ENCODE data around the gene PAX7. TPM values are rescaled to one million over a fixed set of nuclear protein-coding genes. Genes with fewer than 3 reads are reported as not detected.

PAX7 gene
- total and polyA plus RNA-seq, 2 donors (not counting 3 experiments of a cell fraction or from before 2014, with no cell fraction given): not detected

- dilution Hi-C loops (cut with MboI; ENCODE audit: extremely low pct_ligation_motif_present, low sequenced_read_pairs) (no loop called here), intact Hi-C loops (cut with micrococcal nuclease) (no loop called here)
- DNase-seq (ENCODE audit: low read depth, low spot score) (no peak), FAIRE-seq (no peak)
- no peaks in the 10 kb centered on the region for H3K27me3 ChIP-seq (ENCODE audit: control insufficient read depth in 2 of 2, insufficient read depth in 2 of 2, low read length in 2 of 2)
- TF ChIP-seq JUN (IDR thresholded peaks at IDR 0.05; ENCODE audit: borderline replicate concordance, insufficient read depth, insufficient read length, low read depth): no peak
- TF ChIP-seq CTCF (IDR thresholded peaks at IDR 0.05; ENCODE audit: extremely low read depth in 1 of 2, insufficient read depth in 1 of 2, low read depth in 1 of 2, low read length in 2 of 2): no peak
- TF ChIP-seq FOS (IDR thresholded peaks at IDR 0.05; ENCODE audit: borderline replicate concordance, insufficient read depth, low read length): no peak
- TF ChIP-seq MYC (IDR thresholded peaks at IDR 0.05; ENCODE audit: low read depth, low read length): no peak
- no peak for TF ChIP-seq MAX (IDR thresholded peaks at IDR 0.05; ENCODE audit: insufficient read depth, insufficient read length)
- no peak for TF ChIP-seq GATA2 (IDR thresholded peaks at IDR 0.05; ENCODE audit: insufficient read depth, insufficient read length, low read depth, low read length)
- TF ChIP-seq POLR2A (IDR thresholded peaks at IDR 0.05; ENCODE audit: low read depth, low read length): no peak
- no peak for TF ChIP-seq POLR2AphosphoS5 (IDR thresholded peaks at IDR 0.05; ENCODE audit: insufficient read depth, low read depth, low read length)
- no peak for TF ChIP-seq EZH2 (IDR thresholded peaks at IDR 0.05; ENCODE audit: borderline replicate concordance, low read depth, low read length, severe bottlenecking)
- BruUV-seq (replicated peaks): no TSS peak
- H3K9me3 ChIP-seq (replicated peaks; ENCODE audit: control insufficient read depth, insufficient read depth, low read length): no peaks in the 10 kb centered on the region
- no peaks in the 10 kb centered on the region for H3K4me1 ChIP-seq (ENCODE audit: control insufficient read depth, extremely low read depth, insufficient read depth, low read length)
- no peak overlapping the region for H2AFZ ChIP-seq (ENCODE audit: low read depth, low read length)
- H3K79me2 ChIP-seq (ENCODE audit: control insufficient read depth, insufficient read depth, low read length): no peaks in the 10 kb centered on the region
- ChIA-PET CTCF (no interaction called here), POLR2A (no interaction called here)
- H4K20me1 ChIP-seq (replicated peaks; ENCODE audit: control insufficient read depth, extremely low read depth, insufficient read depth, low read length): no peaks in the 10 kb centered on the region
- H3K9ac ChIP-seq (replicated peaks; ENCODE audit: extremely low read depth, insufficient read depth, low read length): no peak overlapping the region
- H3K9me1 ChIP-seq (replicated peaks; ENCODE audit: control insufficient read depth, extremely low read depth, insufficient read depth, low read length): no peaks in the 10 kb centered on the region
- H3K4me2 ChIP-seq (ENCODE audit: insufficient read depth, low read length): no peak overlapping the region
- no peak overlapping the region for H3K27ac ChIP-seq (ENCODE audit: insufficient read depth, low read depth, low read length)
- no peak overlapping the region for H3K4me3 ChIP-seq (replicated peaks in 1 of 3; ENCODE audit: insufficient read depth in 1 of 3, low read depth in 1 of 3, low read length in 3 of 3)
- no peaks in the 10 kb centered on the region for H3K36me3 ChIP-seq (ENCODE audit: control insufficient read depth in 2 of 2, extremely low read depth in 1 of 2, insufficient read depth in 2 of 2, low read length in 2 of 2)
Observed at GRCh38 chr1:18726368-18726767, 95.7 kb downstream of the PAX7 start.
